T-cell (primary cell): ENCODE data around the gene UTP20. TPM values are rescaled to one million over a fixed set of nuclear protein-coding genes. Genes with fewer than 3 reads are reported as not detected.

ENCODE experiments used
- ATAC-seq, 4 experiments: fragments of 200-7000 bp in 3 of 4; fragments of 150-1000 bp in 1 of 4; cut with Tn5 transposase; replicated peaks in 1 of 4; 1 replicate in 3 of 4; 2 replicates in 1 of 4; pipeline ENCODE4 v1.10.0; 2021; ENCODE audit warnings: moderate library complexity in 3 of 4, mild to moderate bottlenecking in 2 of 4, moderate number of reproducible peaks in 1 of 4
- CTCF ChIA-PET, 2 donors: fragments of 300-600 bp; sonication (Branson Sonifier 250); formaldehyde crosslinking; loops; one replicate each; lab custom pipeline; 2022; ENCODE audit warnings: antibody characterized with exemption in 2 of 2; lab: Charles Lee
- POLR2A ChIA-PET, 2 donors: fragments of 300-600 bp; sonication (Branson Sonifier 250); formaldehyde crosslinking; loops; one replicate each; lab custom pipeline; 2022; ENCODE audit warnings: antibody characterized with exemption in 2 of 2; lab: Charles Lee
- DNase-seq, 35 experiments: peaks; one replicate each; pipeline versions ENCODE4 v3.0.0 to v3.0.0-alpha.2; 2013 to 2023
- H3K27ac ChIP-seq: one replicate; pipeline ENCODE4 v1.5.1; 2013; ENCODE audit warnings: low read length
- H3K27me3 ChIP-seq, 2 experiments: replicated peaks in 1 of 2; 1 replicate in 1 of 2; 2 replicates in 1 of 2; pipeline versions ENCODE4 v1.6.1 to v1.7.0; 2013; ENCODE audit warnings: low read length in 1 of 2, mixed read lengths in 1 of 2; ENCODE audit not compliant: control insufficient read depth in 2 of 2, insufficient read depth in 2 of 2; ENCODE audit errors: extremely low read depth in 1 of 2
- H3K36me3 ChIP-seq, 2 donors: 1 replicate in 1 of 2; 2 replicates in 1 of 2; pipeline versions ENCODE4 v1.6.1 to v1.7.0; 2013; ENCODE audit warnings: low read length in 1 of 2; ENCODE audit not compliant: control insufficient read depth in 2 of 2, insufficient read depth in 1 of 2; ENCODE audit errors: extremely low read depth in 1 of 2
- H3K4me1 ChIP-seq, 2 experiments: 1 replicate in 1 of 2; 2 replicates in 1 of 2; pipeline versions ENCODE4 v1.6.1 to v1.7.0; 2013; ENCODE audit warnings: low read length in 2 of 2, mixed read lengths in 1 of 2; ENCODE audit not compliant: insufficient read depth in 2 of 2, control insufficient read depth in 1 of 2; ENCODE audit errors: extremely low read depth in 1 of 2
- H3K4me3 ChIP-seq, 2 donors: 1 replicate in 1 of 2; 2 replicates in 1 of 2; pipeline versions ENCODE4 v1.5.1 to v1.7.0; 2013; ENCODE audit warnings: mild to moderate bottlenecking in 2 of 2, low read length in 1 of 2, moderate library complexity in 1 of 2; ENCODE audit not compliant: control insufficient read depth in 1 of 2; ENCODE audit errors: extremely low read depth in 1 of 2
- H3K9me3 ChIP-seq: 2 replicates; pipeline ENCODE4 v1.7.0; 2013
- H3K27ac Mint-ChIP-seq, 2 donors: one replicate each; pipeline ENCODE4 v1.8.0; 2020 to 2021; ENCODE audit warnings: mild to moderate bottlenecking in 2 of 2, mixed read lengths in 2 of 2
- H3K27me3 Mint-ChIP-seq, 2 donors: one replicate each; pipeline ENCODE4 v1.8.0; 2021 to 2022; ENCODE audit warnings: mixed read lengths in 2 of 2
- H3K36me3 Mint-ChIP-seq: one replicate; pipeline ENCODE4 v1.8.0; 2021; ENCODE audit warnings: mixed read lengths
- H3K4me1 Mint-ChIP-seq, 3 donors: one replicate each; pipeline ENCODE4 v1.8.0; 2020 to 2022; ENCODE audit warnings: mixed read lengths in 3 of 3, mild to moderate bottlenecking in 1 of 3
- H3K4me3 Mint-ChIP-seq, 3 donors: one replicate each; pipeline ENCODE4 v1.8.0; 2020 to 2022; ENCODE audit warnings: mild to moderate bottlenecking in 3 of 3, mixed read lengths in 3 of 3, moderate library complexity in 3 of 3
- H3K9me3 Mint-ChIP-seq, 3 donors: one replicate each; pipeline ENCODE4 v1.8.0; 2020 to 2022; ENCODE audit warnings: mixed read lengths in 3 of 3
- WGBS: methylation state at CpG from one replicate; pipeline ENCODE4 v1.1.5; 2013; ENCODE audit warnings: missing lambda C conversion rate; ENCODE audit not compliant: insufficient coverage; 5-methylcytosine and 5-hydroxymethylcytosine counted together
- total RNA-seq, 35 experiments: library from RNA in 6 of 35; stranded (reverse) in 6 of 35; fragments of 120-200 nt in 1 of 35; gene quantifications; one replicate each; pipeline versions ENCODE4 v1.2.1 to v1.2.4 and lab custom pipeline; 2013 to 2026

Gene UTP20
- total RNA-seq, 5 donors from 2014 or later (not counting 1 experiment from before 2014, with no cell fraction given) = 12.7 to 16.9 (median 14.6) TPM

GRCh38 chr12:101305794-101306193 is 25.9 kb downstream of the UTP20 start:
- H3K36me3 ChIP-seq = peaks cover 10 to 73% of the 10 kb centered on the region in 2 donors
- ChIA-PET POLR2A (no interaction called here), CTCF (no interaction called here)
- DNase-seq (no peak), ATAC-seq (no peak)
- WGBS = no CpG with 5 or more reads among the region's 2 CpGs
- Mint-ChIP-seq H3K9me3 (no peaks in the 10 kb centered on the region), H3K27ac (no peak overlapping the region), H3K4me1 (no peaks in the 10 kb centered on the region), H3K4me3 (no peak overlapping the region), H3K27me3 (no peaks in the 10 kb centered on the region), H3K36me3 (peaks cover 64% of the 10 kb centered on the region)
- no peaks in the 10 kb centered on the region for H3K4me1 ChIP-seq
- H3K4me3 ChIP-seq = no peak overlapping the region
- H3K9me3 ChIP-seq = no peaks in the 10 kb centered on the region
- no peak overlapping the region for H3K27ac ChIP-seq
- H3K27me3 ChIP-seq = no peaks in the 10 kb centered on the region

DNA sequence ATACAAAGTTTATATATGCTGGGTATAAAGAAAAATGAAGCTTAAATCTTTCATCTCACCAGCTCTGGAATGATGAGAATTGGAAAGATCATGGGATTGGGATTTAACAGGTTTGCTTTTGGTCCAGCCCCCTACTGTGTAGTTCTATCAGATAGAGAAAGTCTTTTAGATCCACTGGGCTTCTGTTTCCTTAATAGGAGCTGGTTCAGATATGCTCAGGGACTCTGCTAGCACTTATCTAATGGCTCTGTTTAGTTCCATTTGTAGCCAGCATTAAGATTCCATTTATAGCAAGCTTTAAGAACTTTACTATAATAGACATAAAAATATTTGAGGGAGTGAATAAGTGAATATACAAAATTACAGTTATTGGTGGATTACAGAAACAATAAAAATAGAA is 42.6 kb downstream of the UTP20 start:
- no peak for DNase-seq
- ChIA-PET POLR2A (no interaction called here), CTCF (interaction anchor here (0.6 kb wide), 2 partner anchors 14 to 437 kb away, joined by 3 to 4 read pairs; no protein-coding TSS in a partner anchor)
- peaks cover 40% of the 10 kb centered on the region for H3K36me3 Mint-ChIP-seq
- no peak overlapping the region for H3K27ac Mint-ChIP-seq
- H3K27me3 ChIP-seq = no peaks in the 10 kb centered on the region
- H3K9me3 ChIP-seq = no peaks in the 10 kb centered on the region
- no peaks in the 10 kb centered on the region for H3K9me3 Mint-ChIP-seq
- ATAC-seq = no peak
- H3K4me1 Mint-ChIP-seq = no peaks in the 10 kb centered on the region
- H3K36me3 ChIP-seq = peaks cover 0 to 35% of the 10 kb centered on the region in 2 donors
- H3K4me1 ChIP-seq = no peaks in the 10 kb centered on the region
- no peak overlapping the region for H3K27ac ChIP-seq
- H3K27me3 Mint-ChIP-seq = no peaks in the 10 kb centered on the region
- no peak overlapping the region for H3K4me3 ChIP-seq
- no peak overlapping the region for H3K4me3 Mint-ChIP-seq

DNA sequence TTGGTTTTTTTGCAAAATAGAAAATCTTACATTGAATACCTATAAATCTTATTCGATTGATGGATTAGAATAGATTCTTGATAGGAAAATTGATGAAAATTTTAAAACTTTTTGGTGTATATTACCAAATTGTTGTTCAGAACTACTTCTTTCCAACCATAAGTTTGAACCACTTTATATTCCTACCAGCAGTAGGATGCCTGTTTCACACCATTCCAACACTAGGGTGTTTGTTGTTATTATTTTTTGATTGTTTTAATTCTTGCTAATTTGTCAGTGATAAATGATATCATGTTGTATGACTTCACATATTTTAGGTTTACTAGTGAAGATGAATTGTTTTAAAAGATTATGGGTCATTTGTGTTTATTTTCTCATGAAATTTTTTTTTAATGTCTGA is 43.4 kb downstream of the UTP20 start:
- H3K4me3 Mint-ChIP-seq = no peak overlapping the region
- H3K27ac ChIP-seq = no peak overlapping the region
- H3K4me1 ChIP-seq = no peaks in the 10 kb centered on the region
- no peak overlapping the region for H3K27ac Mint-ChIP-seq
- ChIA-PET CTCF (interaction anchor here (0.6 to 1.2 kb wide), 3 partner anchors 122 to 1090 kb away, joined by 3 to 4 read pairs (median 3); no protein-coding TSS in a partner anchor), POLR2A (no interaction called here)
- H3K4me1 Mint-ChIP-seq = no peaks in the 10 kb centered on the region
- ATAC-seq (no peak), DNase-seq (no peak)
- H3K9me3 ChIP-seq = no peaks in the 10 kb centered on the region
- peaks cover 41% of the 10 kb centered on the region for H3K36me3 Mint-ChIP-seq
- no CpG with 5 or more reads among the region's 1 CpG for WGBS
- H3K36me3 ChIP-seq = peaks cover 0 to 35% of the 10 kb centered on the region in 2 donors
- no peak overlapping the region for H3K4me3 ChIP-seq
- no peaks in the 10 kb centered on the region for H3K9me3 Mint-ChIP-seq
- no peaks in the 10 kb centered on the region for H3K27me3 ChIP-seq
- H3K27me3 Mint-ChIP-seq = no peaks in the 10 kb centered on the region

- H3K27ac ChIP-seq = no peak overlapping the region
- no peak overlapping the region for H3K4me3 ChIP-seq
- no peak for DNase-seq
- Mint-ChIP-seq H3K27me3 (no peaks in the 10 kb centered on the region), H3K9me3 (no peaks in the 10 kb centered on the region), H3K36me3 (peaks cover 48% of the 10 kb centered on the region), H3K27ac (no peak overlapping the region), H3K4me3 (no peak overlapping the region), H3K4me1 (no peaks in the 10 kb centered on the region)
- no peaks in the 10 kb centered on the region for H3K9me3 ChIP-seq
- H3K27me3 ChIP-seq = no peaks in the 10 kb centered on the region
- peaks cover 0 to 43% of the 10 kb centered on the region in 2 donors for H3K36me3 ChIP-seq
- WGBS = 100% methylated on average over 1 of the region's 3 CpGs
- ChIA-PET CTCF (interaction anchor here in 1 of 2 donors (0.6 kb wide), 1 partner anchor 505 kb away, joined by 3 read pairs; no protein-coding TSS in a partner anchor), POLR2A (no interaction called here)
- H3K4me1 ChIP-seq = no peaks in the 10 kb centered on the region
- ATAC-seq = no peak
Measured at GRCh38 chr12:101325590-101325989, 45.7 kb downstream of the UTP20 start.

GRCh38 chr12:101327051-101327450 is 47.1 kb downstream of the UTP20 start:
- ChIA-PET POLR2A (no interaction called here), CTCF (no interaction called here)
- no peak overlapping the region for H3K4me3 ChIP-seq
- Mint-ChIP-seq H3K4me3 (no peak overlapping the region), H3K27ac (no peak overlapping the region), H3K36me3 (peaks cover 55% of the 10 kb centered on the region), H3K9me3 (no peaks in the 10 kb centered on the region), H3K4me1 (no peaks in the 10 kb centered on the region), H3K27me3 (no peaks in the 10 kb centered on the region)
- H3K9me3 ChIP-seq = no peaks in the 10 kb centered on the region
- 100% methylated on average over 2 of the region's 8 CpGs for WGBS
- no peak overlapping the region for H3K27ac ChIP-seq
- no peak for ATAC-seq
- H3K36me3 ChIP-seq = peaks cover 0 to 45% of the 10 kb centered on the region in 2 donors
- H3K4me1 ChIP-seq = no peaks in the 10 kb centered on the region
- H3K27me3 ChIP-seq = no peaks in the 10 kb centered on the region
- DNase-seq = no peak

- DNase-seq (no peak), ATAC-seq (no peak)
- ChIA-PET CTCF (no interaction called here), POLR2A (no interaction called here)
- no peak overlapping the region for H3K4me3 ChIP-seq
- H3K36me3 ChIP-seq = peaks cover 0 to 45% of the 10 kb centered on the region in 2 donors
- no peaks in the 10 kb centered on the region for H3K27me3 Mint-ChIP-seq
- H3K4me1 Mint-ChIP-seq = no peaks in the 10 kb centered on the region
- no peaks in the 10 kb centered on the region for H3K9me3 Mint-ChIP-seq
- no peak overlapping the region for H3K27ac ChIP-seq
- no peak overlapping the region for H3K27ac Mint-ChIP-seq
- no peaks in the 10 kb centered on the region for H3K9me3 ChIP-seq
- H3K36me3 Mint-ChIP-seq = peaks cover 59% of the 10 kb centered on the region
- no peak overlapping the region for H3K4me3 Mint-ChIP-seq
- no peaks in the 10 kb centered on the region for H3K4me1 ChIP-seq
- no peaks in the 10 kb centered on the region for H3K27me3 ChIP-seq
- WGBS = no CpG with 5 or more reads among the region's 2 CpGs
Measured at GRCh38 chr12:101327546-101327945, 47.6 kb downstream of the UTP20 start.
